ENCODE data around the gene DDX41.

DNA sequence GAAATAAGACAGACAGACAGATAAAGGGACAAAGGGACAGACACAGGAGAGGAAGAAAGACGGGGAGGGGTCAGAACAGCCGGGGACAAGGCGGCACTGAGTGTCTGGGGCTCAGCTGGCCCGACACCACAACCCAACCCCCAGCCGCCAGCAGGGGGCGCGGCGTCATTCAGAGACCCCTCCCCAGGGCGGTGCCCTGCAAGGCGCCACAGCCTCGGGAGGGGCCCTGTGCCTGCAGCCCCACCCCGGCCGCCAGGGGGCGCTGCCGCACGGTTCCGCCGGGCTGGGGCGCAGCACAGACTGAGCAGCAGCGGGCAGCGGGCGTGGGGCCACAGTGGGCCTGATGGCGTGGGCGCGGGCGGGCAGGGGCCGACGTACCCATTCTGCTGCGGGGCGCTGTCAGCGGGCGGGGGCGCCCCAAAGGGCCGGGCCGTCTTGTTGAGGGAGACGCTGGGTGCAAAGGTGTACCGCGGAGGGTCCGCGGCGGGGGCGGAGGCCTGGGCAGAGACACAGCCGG, 25.3 kb downstream of the DDX41 start:
- TF ChIP-seq POLR2A (IDR thresholded peaks at IDR 0.05), result no peak
- TF ChIP-seq, protein P1, sequence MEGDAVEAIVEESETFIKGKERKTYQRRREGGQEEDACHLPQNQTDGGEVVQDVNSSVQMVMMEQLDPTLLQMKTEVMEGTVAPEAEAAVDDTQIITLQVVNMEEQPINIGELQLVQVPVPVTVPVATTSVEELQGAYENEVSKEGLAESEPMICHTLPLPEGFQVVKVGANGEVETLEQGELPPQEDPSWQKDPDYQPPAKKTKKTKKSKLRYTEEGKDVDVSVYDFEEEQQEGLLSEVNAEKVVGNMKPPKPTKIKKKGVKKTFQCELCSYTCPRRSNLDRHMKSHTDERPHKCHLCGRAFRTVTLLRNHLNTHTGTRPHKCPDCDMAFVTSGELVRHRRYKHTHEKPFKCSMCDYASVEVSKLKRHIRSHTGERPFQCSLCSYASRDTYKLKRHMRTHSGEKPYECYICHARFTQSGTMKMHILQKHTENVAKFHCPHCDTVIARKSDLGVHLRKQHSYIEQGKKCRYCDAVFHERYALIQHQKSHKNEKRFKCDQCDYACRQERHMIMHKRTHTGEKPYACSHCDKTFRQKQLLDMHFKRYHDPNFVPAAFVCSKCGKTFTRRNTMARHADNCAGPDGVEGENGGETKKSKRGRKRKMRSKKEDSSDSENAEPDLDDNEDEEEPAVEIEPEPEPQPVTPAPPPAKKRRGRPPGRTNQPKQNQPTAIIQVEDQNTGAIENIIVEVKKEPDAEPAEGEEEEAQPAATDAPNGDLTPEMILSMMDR (IDR thresholded peaks at IDR 0.05), result peak; percentile 41 to 77 (median 64)
- no peak for TF ChIP-seq POLR2AphosphoS5 (IDR thresholded peaks at IDR 0.05)
- no peak for TF ChIP-seq EP300 (IDR thresholded peaks at IDR 0.05)
